GM12878 (cell line): ENCODE data around the gene TBXAS1. TPM values are rescaled to one million over a fixed set of nuclear protein-coding genes. Genes with fewer than 3 reads are reported as not detected.

Experiments used
- ATAC-seq: fragments of 200-7000 bp; cut with Tn5 transposase; 3 replicates; pipeline ENCODE4 v1.9.1; 2020; ENCODE audit warnings: mild to moderate bottlenecking, moderate library complexity
- BruUV-seq: library from RNA; stranded (reverse); fragments of 400-500 nt; replicated peaks from 2 replicates; lab custom pipeline; 2021; lab: Mats Ljungman, UMichigan
- CTCF ChIA-PET: fragments of 300-600 bp; sonication (Branson Sonifier 250); formaldehyde crosslinking; extraction: SDS; loops from one replicate; lab custom pipeline; 2021; ENCODE audit warnings: inconsistent platforms; lab: Yijun Ruan, JAX
- POLR2A ChIA-PET: fragments of 350-600 bp; formaldehyde crosslinking; extraction: SDS; loops from one replicate; lab custom pipeline; 2021; ENCODE audit warnings: inconsistent platforms; lab: Charles Lee
- RAD21 ChIA-PET: fragments of 300-600 bp; sonication (Branson Sonifier 250); formaldehyde crosslinking; loops from one replicate; lab custom pipeline; 2023; ENCODE audit warnings: antibody characterized with exemption; ENCODE audit not compliant: unreplicated experiment; lab: Charles Lee
- SMC1A ChIA-PET: fragments of 300-600 bp; sonication (Branson Sonifier 250); formaldehyde crosslinking; loops from one replicate; lab custom pipeline; 2023; ENCODE audit not compliant: unreplicated experiment, uncharacterized antibody; lab: Charles Lee
- DNase-seq: peaks from one replicate; pipeline ENCODE4 v3.0.0-alpha.2; 2011; ENCODE audit warnings: low read depth, low spot score
- FAIRE-seq: peaks from 3 replicates; lab custom pipeline; 2011; peaks lifted over from hg19 to GRCh38; lab: Jason Lieb, UNC
- H2AFZ ChIP-seq: 2 replicates; pipeline ENCODE4 v1.6.0; 2011; ENCODE audit warnings: low read depth, low read length, control low read depth; ENCODE audit not compliant: control insufficient read depth
- H3K27ac ChIP-seq: 2 replicates; pipeline ENCODE4 v1.5.1; 2011; ENCODE audit warnings: control low read depth; ENCODE audit not compliant: control insufficient read depth, insufficient read depth
- H3K27me3 ChIP-seq, 2 experiments: replicated peaks in 1 of 2; 2 replicates each; pipeline versions ENCODE4 v1.6.0 to v1.6.1; 2011; ENCODE audit warnings: low read length in 1 of 2; ENCODE audit not compliant: control insufficient read depth in 2 of 2, insufficient read depth in 2 of 2
- H3K36me3 ChIP-seq, 2 experiments: 2 replicates each; pipeline ENCODE4 v1.5.1; 2011; ENCODE audit warnings: low read length in 1 of 2; ENCODE audit not compliant: control insufficient read depth in 2 of 2, insufficient read depth in 2 of 2
- H3K4me1 ChIP-seq: 2 replicates; pipeline ENCODE4 v1.6.1; 2011; ENCODE audit warnings: mild to moderate bottlenecking, low read length, moderate library complexity, mixed read lengths; ENCODE audit not compliant: control insufficient read depth, insufficient read depth
- H3K4me2 ChIP-seq: 2 replicates; pipeline ENCODE4 v1.6.0; 2011; ENCODE audit warnings: control low read depth; ENCODE audit not compliant: control insufficient read depth, insufficient read depth
- H3K4me3 ChIP-seq: fragments of 200-600 bp; sonication (generic); 2 replicates; pipeline ENCODE4 v1.5.1; 2016
- H3K79me2 ChIP-seq: 2 replicates; pipeline ENCODE4 v1.6.0; 2011; ENCODE audit warnings: low read length; ENCODE audit not compliant: control insufficient read depth, insufficient read depth
- H3K9ac ChIP-seq: 2 replicates; pipeline ENCODE4 v1.8.0; 2011; ENCODE audit warnings: low read length, control low read depth, mixed read lengths; ENCODE audit not compliant: control insufficient read depth, insufficient read depth
- H3K9me3 ChIP-seq: replicated peaks from 3 replicates; pipeline ENCODE4 v1.5.1; 2011; ENCODE audit warnings: mild to moderate bottlenecking, low read length; ENCODE audit not compliant: control insufficient read depth, insufficient read depth
- H4K20me1 ChIP-seq: 2 replicates; pipeline ENCODE4 v1.6.0; 2011; ENCODE audit not compliant: control insufficient read depth, insufficient read depth
- ASH2L ChIP-seq: fragments of 300-600, 200-600 bp; sonication (generic); IDR thresholded peaks from 2 replicates; pipeline ENCODE4 v1.6.1; 2017; ENCODE audit warnings: low read depth, mild to moderate bottlenecking, borderline replicate concordance
- ATF7 ChIP-seq: fragments of 450-650 bp; IDR thresholded peaks from 2 replicates; pipeline ENCODE4 v1.6.1; 2016; ENCODE audit warnings: low read depth, mild to moderate bottlenecking
- DPF2 ChIP-seq: fragments of 450-650 bp; IDR thresholded peaks from 2 replicates; pipeline ENCODE4 v1.6.1; 2017; ENCODE audit warnings: mild to moderate bottlenecking
- FOXK2 ChIP-seq: fragments of 450-650 bp; IDR thresholded peaks from 2 replicates; pipeline ENCODE4 v1.6.1; 2017; ENCODE audit warnings: mild to moderate bottlenecking, moderate library complexity
- PAX5 ChIP-seq: IDR thresholded peaks from 2 replicates; pipeline ENCODE4 v1.6.1; 2011; ENCODE audit warnings: low read depth, low read length, borderline replicate concordance
- STAT3 ChIP-seq: IDR thresholded peaks from 2 replicates; pipeline ENCODE4 v1.6.1; 2011; ENCODE audit warnings: low read depth, low read length, improper control_type of control experiment
- SUPT20H ChIP-seq: IDR thresholded peaks from 2 replicates; pipeline ENCODE4 v1.6.1; 2011; ENCODE audit warnings: low read depth, mild to moderate bottlenecking, low read length, moderate library complexity, borderline replicate concordance; ENCODE audit not compliant: control insufficient read depth
- YY1 ChIP-seq: IDR thresholded peaks from 2 replicates; pipeline ENCODE4 v1.6.1; 2011; ENCODE audit warnings: low read depth, mild to moderate bottlenecking, low read length
- WGBS: methylation state at CpG from one replicate; pipeline ENCODE4 v1.1.6; 2016; ENCODE audit warnings: low lambda C conversion rate; ENCODE audit not compliant: insufficient replicate concordance, insufficient coverage; ENCODE audit errors: missing lambda C conversion rate; 5-methylcytosine and 5-hydroxymethylcytosine counted together
- in situ Hi-C: fragments of 300-500 bp; cut with MboI; formaldehyde crosslinking; loops from 9 replicates; pipeline ENCODE4 v1.14.3; 2018; ENCODE audit warnings: mixed read lengths
- intact Hi-C: fragments of 100-400 bp; cut with micrococcal nuclease; formaldehyde crosslinking; loops from one replicate; pipeline ENCODE4 v1.14.2; 2022; ENCODE audit not compliant: unreplicated experiment
- polyA plus RNA-seq, 11 experiments: library from polyadenylated mRNA; depleted of rRNA in 4 of 11; unstranded in 6 of 11; stranded (reverse) in 5 of 11; fragments of >200 nt; fragmentation: Nextera tagmentation in 4 of 11; fragmentation: Illumina TruSeq in 1 of 11; extraction: Ambion mirVana in 4 of 11; extraction: Trizol in 1 of 11; gene quantifications; 1 replicate in 1 of 11; 2 replicates in 10 of 11; pipeline versions ENCODE4 v1.2.1 to v1.2.3, GENCODE V29; 2011 to 2016; ENCODE audit warnings: inconsistent platforms in 2 of 11, missing spikeins in 2 of 11, low read depth in 1 of 11
- total RNA-seq, 4 experiments: library from RNA; depleted of rRNA in 3 of 4; stranded (reverse); fragments of >200 nt in 3 of 4; fragmentation: Illumina TruSeq in 1 of 4; extraction: Trizol in 1 of 4; gene quantifications; 2 replicates each; pipeline versions ENCODE4 v1.2.1 to v1.2.3, GENCODE V29; 2013 to 2021
- TF ChIP-seq, protein P1 (sequence below): fragments of 150-350 bp; IDR thresholded peaks from 2 replicates; pipeline ENCODE4 v1.6.1; 2016; ENCODE audit warnings: low read depth, low read length
- TF ChIP-seq, protein P2 (sequence below): fragments of 150-350 bp; IDR thresholded peaks from 2 replicates; pipeline ENCODE4 v1.6.1; 2014; ENCODE audit warnings: mild to moderate bottlenecking, low read depth, low read length
- TF ChIP-seq, protein P3 (sequence below): IDR thresholded peaks from 2 replicates; pipeline ENCODE4 v1.6.1; 2011; ENCODE audit warnings: low read depth, mild to moderate bottlenecking, low read length, moderate library complexity, borderline replicate concordance; ENCODE audit errors: extremely low read depth
- TF ChIP-seq, protein P4 (sequence below): IDR thresholded peaks from 2 replicates; pipeline ENCODE4 v1.6.1; 2012; ENCODE audit warnings: low read depth, low read length, improper control_type of control experiment

Gene TBXAS1
- total and polyA plus RNA-seq, 10 of the 15 experiments (the other 5 are each of a cell fraction or from before 2014, with no cell fraction given): 1.5 to 32.7 (median 16.3) TPM

DNA sequence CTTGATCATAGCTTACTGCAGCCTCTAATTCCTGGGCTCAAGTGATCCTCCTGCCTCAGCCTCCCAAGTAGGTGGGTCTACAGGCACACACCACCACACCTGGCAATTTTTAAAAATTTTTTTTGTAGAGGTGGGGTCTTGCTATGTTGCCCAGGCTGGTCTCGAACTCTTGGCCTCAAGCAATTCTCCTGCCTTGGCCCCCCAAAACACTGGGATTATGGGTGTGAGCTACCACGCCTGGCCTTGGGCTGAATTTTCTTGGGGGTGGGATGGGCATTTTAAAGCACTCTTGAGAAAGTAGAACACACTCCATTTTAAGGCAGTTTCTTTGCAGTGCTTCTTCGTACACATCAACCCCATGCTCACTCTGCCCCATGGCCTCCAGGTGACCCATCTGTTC, 28.7 kb downstream of the TBXAS1 start:
- Histone ChIP-seq H4K20me1 (no peaks in the 10 kb centered on the region), H3K36me3 (no peaks in the 10 kb centered on the region), H2AFZ (no peak overlapping the region), H3K27me3 (no peaks in the 10 kb centered on the region), H3K4me1 (peaks cover 10% of the 10 kb centered on the region), H3K79me2 (no peaks in the 10 kb centered on the region), H3K27ac (no peak overlapping the region), H3K4me3 (no peak overlapping the region), H3K9ac (no peak overlapping the region), H3K4me2 (no peak overlapping the region), H3K9me3 (no peaks in the 10 kb centered on the region)
- POLR2A ChIA-PET: no interaction called here
- in situ Hi-C loops (no loop called here), intact Hi-C loops (no loop called here)
- CTCF ChIA-PET: no interaction called here
- no TSS peak for BruUV-seq
- FAIRE-seq (no peak), DNase-seq (no peak), ATAC-seq (no peak)
- SMC1A ChIA-PET: no interaction called here
- RAD21 ChIA-PET: no interaction called here
- TF ChIP-seq YY1 (no peak), ASH2L (no peak), FOXK2 (no peak), PAX5 (no peak), DPF2 (no peak), SUPT20H (no peak), ATF7 (no peak), STAT3 (no peak)
- TF ChIP-seq, protein P1, sequence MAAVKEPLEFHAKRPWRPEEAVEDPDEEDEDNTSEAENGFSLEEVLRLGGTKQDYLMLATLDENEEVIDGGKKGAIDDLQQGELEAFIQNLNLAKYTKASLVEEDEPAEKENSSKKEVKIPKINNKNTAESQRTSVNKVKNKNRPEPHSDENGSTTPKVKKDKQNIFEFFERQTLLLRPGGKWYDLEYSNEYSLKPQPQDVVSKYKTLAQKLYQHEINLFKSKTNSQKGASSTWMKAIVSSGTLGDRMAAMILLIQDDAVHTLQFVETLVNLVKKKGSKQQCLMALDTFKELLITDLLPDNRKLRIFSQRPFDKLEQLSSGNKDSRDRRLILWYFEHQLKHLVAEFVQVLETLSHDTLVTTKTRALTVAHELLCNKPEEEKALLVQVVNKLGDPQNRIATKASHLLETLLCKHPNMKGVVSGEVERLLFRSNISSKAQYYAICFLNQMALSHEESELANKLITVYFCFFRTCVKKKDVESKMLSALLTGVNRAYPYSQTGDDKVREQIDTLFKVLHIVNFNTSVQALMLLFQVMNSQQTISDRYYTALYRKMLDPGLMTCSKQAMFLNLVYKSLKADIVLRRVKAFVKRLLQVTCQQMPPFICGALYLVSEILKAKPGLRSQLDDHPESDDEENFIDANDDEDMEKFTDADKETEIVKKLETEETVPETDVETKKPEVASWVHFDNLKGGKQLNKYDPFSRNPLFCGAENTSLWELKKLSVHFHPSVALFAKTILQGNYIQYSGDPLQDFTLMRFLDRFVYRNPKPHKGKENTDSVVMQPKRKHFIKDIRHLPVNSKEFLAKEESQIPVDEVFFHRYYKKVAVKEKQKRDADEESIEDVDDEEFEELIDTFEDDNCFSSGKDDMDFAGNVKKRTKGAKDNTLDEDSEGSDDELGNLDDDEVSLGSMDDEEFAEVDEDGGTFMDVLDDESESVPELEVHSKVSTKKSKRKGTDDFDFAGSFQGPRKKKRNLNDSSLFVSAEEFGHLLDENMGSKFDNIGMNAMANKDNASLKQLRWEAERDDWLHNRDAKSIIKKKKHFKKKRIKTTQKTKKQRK: no peak
- TF ChIP-seq, protein P2, sequence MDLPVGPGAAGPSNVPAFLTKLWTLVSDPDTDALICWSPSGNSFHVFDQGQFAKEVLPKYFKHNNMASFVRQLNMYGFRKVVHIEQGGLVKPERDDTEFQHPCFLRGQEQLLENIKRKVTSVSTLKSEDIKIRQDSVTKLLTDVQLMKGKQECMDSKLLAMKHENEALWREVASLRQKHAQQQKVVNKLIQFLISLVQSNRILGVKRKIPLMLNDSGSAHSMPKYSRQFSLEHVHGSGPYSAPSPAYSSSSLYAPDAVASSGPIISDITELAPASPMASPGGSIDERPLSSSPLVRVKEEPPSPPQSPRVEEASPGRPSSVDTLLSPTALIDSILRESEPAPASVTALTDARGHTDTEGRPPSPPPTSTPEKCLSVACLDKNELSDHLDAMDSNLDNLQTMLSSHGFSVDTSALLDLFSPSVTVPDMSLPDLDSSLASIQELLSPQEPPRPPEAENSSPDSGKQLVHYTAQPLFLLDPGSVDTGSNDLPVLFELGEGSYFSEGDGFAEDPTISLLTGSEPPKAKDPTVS: no peak
- TF ChIP-seq, protein P3, sequence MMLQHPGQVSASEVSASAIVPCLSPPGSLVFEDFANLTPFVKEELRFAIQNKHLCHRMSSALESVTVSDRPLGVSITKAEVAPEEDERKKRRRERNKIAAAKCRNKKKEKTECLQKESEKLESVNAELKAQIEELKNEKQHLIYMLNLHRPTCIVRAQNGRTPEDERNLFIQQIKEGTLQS: no peak
- TF ChIP-seq, protein P4, sequence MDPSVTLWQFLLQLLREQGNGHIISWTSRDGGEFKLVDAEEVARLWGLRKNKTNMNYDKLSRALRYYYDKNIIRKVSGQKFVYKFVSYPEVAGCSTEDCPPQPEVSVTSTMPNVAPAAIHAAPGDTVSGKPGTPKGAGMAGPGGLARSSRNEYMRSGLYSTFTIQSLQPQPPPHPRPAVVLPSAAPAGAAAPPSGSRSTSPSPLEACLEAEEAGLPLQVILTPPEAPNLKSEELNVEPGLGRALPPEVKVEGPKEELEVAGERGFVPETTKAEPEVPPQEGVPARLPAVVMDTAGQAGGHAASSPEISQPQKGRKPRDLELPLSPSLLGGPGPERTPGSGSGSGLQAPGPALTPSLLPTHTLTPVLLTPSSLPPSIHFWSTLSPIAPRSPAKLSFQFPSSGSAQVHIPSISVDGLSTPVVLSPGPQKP: no peak
- WGBS: 100% methylated on average over 3 of the region's 3 CpGs
